Activated CD4-positive, alpha-beta T cell treated with anti-CD3 and anti-CD28 coated beads for 24 hours (primary cell): Measurements from ENCODE around the gene LIM2.

Source experiments
- DNase-seq, 2 donors: peaks; one replicate each; pipeline ENCODE4 v3.0.0-alpha.2; 2020; ENCODE audit warnings: low read depth in 2 of 2

LIM2 gene

DNA sequence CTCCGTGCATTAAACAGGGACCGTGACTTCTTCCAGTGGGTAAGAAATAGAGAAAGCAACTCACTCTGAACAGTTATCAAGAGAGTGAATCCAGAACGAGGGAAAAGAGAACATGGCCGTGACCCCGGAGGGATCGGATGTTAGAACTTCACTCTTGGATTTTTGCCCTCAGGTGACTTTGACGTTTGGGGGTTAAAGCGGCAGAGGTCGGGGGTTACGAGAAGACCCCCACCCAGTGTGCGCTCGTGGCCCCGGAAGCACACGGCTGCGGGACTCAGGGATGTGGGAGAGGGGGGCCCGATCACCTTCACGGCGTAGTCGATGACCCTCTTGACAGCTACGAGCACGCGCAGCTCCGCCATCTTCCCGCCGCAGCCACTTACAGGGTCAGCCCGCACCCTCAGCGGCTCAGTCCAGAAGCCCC lies 21.8 kb downstream of the LIM2 start, which contains the start of gene ETFB:
ETFB (minus strand) TSS at position 424 of the 424 bp plus-strand sequence; CDS start at position 362, 62 bp downstream.
- no peak for DNase-seq

DNA sequence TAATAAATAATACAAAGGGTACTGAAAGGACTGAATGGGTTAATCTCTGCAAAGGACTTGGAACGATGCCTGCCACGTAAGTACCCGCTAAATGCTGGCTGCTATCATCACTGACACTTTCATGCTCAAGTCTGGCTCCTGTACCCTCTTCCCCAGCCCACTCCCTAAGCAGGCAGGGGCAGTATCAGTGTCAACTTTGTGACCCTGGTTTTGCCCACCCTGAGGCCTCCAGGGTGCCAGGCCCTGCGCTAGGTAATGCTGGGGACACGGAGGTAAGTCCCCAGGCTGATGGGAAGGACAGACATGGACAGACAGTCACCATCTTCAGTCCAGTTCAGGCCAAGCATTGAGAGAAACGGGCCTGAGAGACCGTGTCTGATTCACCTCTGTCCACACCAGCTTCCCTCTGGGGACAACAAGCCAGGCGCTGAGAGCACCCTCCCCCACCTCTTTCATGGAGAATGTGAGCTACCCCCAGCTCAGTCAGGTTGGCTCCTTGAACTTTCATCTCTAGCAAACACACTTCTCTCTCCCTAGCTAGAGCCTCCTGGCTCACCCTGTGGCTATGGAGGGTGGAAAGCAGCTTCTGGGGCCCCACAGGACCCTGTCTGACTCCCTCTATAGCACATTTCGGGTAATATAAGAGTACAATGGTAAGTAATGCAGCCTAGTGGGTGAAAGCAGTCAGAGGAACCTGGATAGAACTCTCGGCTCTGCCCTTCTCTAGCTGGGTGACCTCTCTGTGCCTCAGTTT lies 22.4 kb downstream of the LIM2 start:
- no peak for DNase-seq

- DNase-seq = no peak
These were observed 23.3 kb downstream of the LIM2 start for GRCh38 chr19:51364200-51365106.

DNA sequence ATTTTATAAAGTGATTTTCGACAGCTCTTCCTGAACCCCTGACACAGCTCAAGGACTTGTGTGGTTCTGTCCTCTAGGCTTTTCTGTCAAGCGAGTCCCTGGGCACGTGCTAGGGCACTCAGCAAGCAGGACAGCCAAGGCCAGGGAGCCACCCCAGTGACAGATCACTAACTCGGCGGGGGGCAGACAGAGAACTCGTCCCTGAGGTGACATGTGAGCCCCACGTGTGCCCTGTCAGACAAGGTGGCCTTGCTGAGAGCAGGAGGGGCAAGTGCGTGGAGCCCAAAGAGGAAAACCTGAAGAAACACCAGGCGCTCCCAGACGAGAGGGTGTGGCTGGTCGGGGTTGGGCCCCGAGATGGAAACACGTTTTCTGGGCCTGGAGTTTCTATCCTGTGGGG lies 26.5 kb downstream of the LIM2 start:
- DNase-seq = no peak

DNA sequence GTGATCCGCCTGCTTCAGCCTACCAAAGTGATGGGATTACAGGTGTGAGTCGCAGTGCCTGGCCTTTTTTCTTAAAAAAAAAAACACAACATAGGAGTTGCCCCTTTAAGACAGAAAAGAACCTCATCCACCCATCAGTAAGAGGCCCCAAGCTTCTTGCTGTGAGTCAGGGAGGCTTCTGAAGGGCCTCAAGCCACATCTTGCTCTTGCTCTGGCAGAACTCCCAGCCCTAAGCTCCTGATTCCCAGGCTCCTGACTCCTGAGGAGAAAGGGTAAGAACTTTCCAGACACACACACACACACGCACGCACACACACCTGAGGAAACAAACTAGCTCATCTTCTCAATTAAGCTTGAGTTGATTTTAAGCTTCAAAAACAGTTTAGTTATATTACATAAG lies 28.5 kb downstream of the LIM2 start:
- DNase-seq = no peak

GRCh38 chr19:51357952-51358351 lies 29.8 kb downstream of the LIM2 start:
- DNase-seq = no peak

- no peak for DNase-seq
These were observed 31.5 kb downstream of the LIM2 start for GRCh38 chr19:51356159-51356801.

- DNase-seq = no peak
These were observed 33.0 kb downstream of the LIM2 start for GRCh38 chr19:51354742-51355148.

GRCh38 chr19:51354103-51354741 lies 33.6 kb downstream of the LIM2 start:
- DNase-seq = no peak

GRCh38 chr19:51352783-51353360 lies 34.9 kb downstream of the LIM2 start:
- DNase-seq = no peak

GRCh38 chr19:51351266-51351990 lies 36.3 kb downstream of the LIM2 start:
- no peak for DNase-seq

DNA sequence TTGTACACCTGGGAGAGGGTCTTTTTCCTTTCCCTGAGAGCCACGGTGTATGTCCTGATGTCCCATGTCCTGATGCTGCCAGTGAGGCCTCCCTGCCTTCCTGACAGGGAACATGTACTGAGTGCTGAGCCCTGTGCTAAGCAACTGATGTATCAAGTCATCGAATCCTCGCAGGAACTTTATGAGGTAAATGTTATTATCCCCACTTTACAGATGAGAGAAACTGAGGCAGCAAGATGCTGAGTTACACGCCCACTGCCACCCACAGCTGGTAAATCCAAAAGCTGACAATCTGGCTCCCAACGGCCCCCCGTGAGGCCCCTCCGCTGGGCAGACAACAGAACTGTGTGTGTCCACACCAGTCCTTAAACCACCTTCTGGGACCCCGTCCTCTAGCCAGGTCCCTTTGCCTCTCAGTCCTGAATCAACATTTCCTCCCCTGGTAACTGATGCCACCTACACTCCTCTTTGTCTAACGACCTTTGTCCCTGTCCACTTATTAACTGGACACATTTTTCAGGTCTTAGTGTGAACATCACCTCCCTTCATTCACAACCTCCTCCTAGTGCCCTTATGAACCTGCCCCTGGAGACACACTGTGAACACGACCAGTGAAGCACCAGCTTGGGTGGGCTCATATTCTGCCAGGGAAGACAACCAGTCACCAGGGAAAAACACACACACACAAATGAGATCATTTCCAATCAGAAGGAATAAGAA lies 40.4 kb downstream of the LIM2 start:
- no peak for DNase-seq

- DNase-seq = no peak
These were observed 41.0 kb downstream of the LIM2 start for GRCh38 chr19:51346742-51347141.

GRCh38 chr19:51345076-51345620 lies 42.6 kb downstream of the LIM2 start:
- no peak for DNase-seq

DNA sequence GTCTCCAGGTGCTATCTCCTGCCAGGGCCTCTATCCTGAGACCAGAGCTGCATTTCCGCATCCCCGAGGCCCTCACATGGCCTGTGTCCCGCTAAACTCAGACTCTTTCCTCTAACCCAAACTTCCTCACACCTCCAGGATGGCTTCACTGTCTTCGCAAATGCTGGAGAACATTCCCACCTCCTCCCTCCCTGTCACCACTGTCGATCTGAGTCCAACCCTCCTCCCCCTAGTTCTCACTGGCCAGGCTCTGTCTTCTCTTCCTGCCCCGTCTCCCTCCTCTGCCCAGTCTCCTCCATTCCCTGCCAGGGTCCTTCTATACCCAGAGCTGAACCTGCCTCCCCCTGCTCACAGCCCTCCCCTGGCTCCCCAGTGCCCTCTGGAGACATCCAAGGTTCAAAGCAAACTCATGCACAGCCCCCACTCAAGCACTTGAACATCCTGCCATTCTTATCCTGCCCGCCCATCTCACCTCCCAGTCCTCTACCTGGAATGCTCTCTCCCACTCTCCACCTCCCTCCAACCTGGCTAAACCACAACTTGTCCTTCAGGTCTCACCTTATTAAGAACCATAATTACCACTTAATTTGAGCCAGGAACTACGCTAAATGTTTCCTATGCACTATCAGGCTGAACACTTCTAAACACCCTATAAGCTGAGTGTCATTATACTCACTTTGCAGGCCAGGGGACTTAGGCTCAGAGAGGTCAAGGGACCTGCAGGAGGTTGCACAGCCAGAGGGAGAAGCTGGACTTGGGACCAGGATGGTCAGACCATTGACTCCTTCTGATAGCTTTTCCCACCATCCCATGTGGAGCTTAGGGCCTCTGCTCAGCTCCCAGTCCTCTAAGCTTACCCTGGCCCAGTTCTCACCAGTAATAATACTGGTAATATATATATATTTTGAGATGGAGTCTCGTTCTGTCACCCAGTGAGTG lies 44.9 kb downstream of the LIM2 start:
- no peak for DNase-seq

GRCh38 chr19:51341976-51342580 lies 45.7 kb downstream of the LIM2 start, which contains the start of gene VSIG10L:
Gene VSIG10L (minus strand): TSS chr19:51342139. CDS start chr19:51342124, 15 bp downstream.
- no peak for DNase-seq

- DNase-seq = no peak
These were observed 46.7 kb downstream of the LIM2 start for GRCh38 chr19:51341066-51341465.
